ENCODE results near the gene APH1B.

APH1B gene

DNA sequence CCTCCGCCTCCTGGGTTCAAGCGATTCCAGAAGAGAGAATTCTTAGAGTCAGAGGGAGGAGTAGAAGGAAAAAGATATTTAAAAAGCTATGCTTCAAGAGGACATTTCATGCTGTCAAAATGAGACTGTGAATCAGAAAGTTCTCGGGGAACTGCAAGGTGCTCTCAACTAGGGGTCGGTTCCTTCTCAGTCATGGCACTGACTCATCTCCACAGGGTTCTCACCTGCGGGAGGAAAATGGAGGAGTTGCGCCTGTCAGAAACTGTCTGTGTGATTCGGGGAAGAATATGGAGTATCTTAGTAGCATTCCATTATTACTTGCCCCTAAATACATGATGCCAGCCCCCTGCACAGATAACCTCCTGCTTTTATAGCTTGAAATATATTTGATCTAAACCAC is 47.4 kb downstream of the APH1B start:
- Histone ChIP-seq H3K27me3 (replicated peaks; ENCODE audit: control insufficient read depth, insufficient read depth, low read length) (no peaks in the 10 kb centered on the region), H3K36me3 (ENCODE audit: control insufficient read depth, insufficient read depth, low read length) (no peaks in the 10 kb centered on the region), H3K4me3 (replicated peaks; ENCODE audit: low read depth, low read length) (no peak overlapping the region)
- TF ChIP-seq, protein P1, sequence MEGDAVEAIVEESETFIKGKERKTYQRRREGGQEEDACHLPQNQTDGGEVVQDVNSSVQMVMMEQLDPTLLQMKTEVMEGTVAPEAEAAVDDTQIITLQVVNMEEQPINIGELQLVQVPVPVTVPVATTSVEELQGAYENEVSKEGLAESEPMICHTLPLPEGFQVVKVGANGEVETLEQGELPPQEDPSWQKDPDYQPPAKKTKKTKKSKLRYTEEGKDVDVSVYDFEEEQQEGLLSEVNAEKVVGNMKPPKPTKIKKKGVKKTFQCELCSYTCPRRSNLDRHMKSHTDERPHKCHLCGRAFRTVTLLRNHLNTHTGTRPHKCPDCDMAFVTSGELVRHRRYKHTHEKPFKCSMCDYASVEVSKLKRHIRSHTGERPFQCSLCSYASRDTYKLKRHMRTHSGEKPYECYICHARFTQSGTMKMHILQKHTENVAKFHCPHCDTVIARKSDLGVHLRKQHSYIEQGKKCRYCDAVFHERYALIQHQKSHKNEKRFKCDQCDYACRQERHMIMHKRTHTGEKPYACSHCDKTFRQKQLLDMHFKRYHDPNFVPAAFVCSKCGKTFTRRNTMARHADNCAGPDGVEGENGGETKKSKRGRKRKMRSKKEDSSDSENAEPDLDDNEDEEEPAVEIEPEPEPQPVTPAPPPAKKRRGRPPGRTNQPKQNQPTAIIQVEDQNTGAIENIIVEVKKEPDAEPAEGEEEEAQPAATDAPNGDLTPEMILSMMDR (IDR thresholded peaks at IDR 0.05; ENCODE audit: insufficient read depth, low read length, poor library complexity, severe bottlenecking), result no peak
- no peak for DNase-seq (ENCODE audit: extremely low read depth, insufficient read length)

DNA sequence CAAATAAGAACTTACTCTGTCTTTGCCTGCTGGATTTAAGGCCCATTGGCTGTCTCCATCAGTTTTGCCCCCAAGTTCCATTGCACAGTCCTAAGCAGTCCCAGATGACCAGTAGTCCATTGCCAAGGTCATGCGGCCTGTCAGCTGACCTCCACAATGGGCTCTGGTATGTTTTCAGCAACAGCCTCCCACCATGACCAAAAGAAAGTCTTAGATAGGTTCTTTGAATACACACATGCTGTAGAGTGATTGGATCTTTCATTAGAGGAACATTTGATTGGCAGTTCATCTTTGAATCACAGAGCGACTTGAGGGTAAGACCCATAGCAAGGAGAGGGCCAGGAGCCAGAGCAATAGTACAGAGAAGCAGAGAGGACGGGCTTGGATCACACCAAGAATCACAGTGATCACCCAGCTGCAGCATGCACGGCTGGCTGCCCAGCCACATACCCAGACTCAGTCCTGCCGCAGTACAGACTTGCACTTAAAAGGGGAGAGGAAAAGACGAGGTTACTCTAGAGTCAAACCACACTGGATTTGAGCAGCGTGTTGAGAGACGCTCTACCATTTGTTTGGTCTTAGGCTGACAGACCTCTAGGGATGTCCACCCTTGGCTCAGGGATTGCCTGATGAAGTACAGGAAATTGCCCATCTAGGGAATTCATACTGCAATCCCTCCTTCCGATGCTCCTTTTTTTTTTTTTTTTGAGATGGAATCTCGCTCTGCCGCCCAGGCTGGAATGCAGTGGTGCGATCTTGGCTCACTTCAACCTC is 50.4 kb downstream of the APH1B start:
- Histone ChIP-seq H3K4me3 (replicated peaks; ENCODE audit: low read depth, low read length) (no peak overlapping the region), H3K36me3 (ENCODE audit: control insufficient read depth, insufficient read depth, low read length) (no peaks in the 10 kb centered on the region), H3K27me3 (replicated peaks; ENCODE audit: control insufficient read depth, insufficient read depth, low read length) (no peaks in the 10 kb centered on the region)
- DNase-seq (ENCODE audit: extremely low read depth, insufficient read length), result no peak
- TF ChIP-seq, protein P1 (IDR thresholded peaks at IDR 0.05; ENCODE audit: insufficient read depth, low read length, poor library complexity, severe bottlenecking), result no peak

DNA sequence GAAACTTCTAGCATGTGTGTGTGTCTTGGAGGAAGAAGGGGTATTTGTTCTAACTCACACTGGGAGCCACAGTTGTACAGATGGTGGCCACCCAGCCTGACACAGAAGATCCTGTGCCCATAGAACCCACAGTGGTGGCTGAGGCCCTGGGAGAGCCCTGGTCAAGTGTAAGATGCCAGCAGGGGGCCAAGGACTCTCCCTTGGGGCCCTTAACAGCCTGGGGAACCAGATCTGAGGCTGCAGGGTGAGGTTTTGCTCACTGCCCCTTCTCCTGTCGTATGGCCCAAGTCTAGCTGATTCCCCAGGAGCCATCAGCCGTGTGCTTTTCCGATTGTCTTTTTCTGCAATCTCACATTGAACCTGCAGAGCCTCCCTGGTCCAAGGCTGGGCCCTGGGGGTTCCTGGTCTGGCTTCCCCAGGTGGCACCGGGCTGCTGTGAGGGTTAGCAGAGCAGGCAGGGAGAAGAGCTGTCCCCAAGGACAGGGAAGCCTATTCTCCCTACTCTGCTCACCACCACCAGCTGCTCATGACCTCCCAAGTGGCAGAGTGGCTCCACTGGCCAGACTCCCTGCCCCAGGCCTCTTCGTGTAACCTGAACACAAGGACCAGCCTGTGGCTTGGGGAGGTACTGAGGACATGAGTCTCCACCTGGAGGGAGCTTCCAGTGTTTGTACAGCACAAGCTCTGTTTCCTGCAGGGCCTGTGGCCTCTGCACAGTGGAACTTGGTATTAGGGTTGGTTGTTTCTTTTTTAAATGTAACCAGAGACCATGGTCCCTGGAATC is 52.4 kb downstream of the APH1B start:
- no peak for DNase-seq (ENCODE audit: extremely low read depth, insufficient read length)
- Histone ChIP-seq H3K27me3 (replicated peaks; ENCODE audit: control insufficient read depth, insufficient read depth, low read length) (no peaks in the 10 kb centered on the region), H3K4me3 (replicated peaks; ENCODE audit: low read depth, low read length) (no peak overlapping the region), H3K36me3 (ENCODE audit: control insufficient read depth, insufficient read depth, low read length) (no peaks in the 10 kb centered on the region)
- TF ChIP-seq, protein P1 (IDR thresholded peaks at IDR 0.05; ENCODE audit: insufficient read depth, low read length, poor library complexity, severe bottlenecking), result no peak

DNA sequence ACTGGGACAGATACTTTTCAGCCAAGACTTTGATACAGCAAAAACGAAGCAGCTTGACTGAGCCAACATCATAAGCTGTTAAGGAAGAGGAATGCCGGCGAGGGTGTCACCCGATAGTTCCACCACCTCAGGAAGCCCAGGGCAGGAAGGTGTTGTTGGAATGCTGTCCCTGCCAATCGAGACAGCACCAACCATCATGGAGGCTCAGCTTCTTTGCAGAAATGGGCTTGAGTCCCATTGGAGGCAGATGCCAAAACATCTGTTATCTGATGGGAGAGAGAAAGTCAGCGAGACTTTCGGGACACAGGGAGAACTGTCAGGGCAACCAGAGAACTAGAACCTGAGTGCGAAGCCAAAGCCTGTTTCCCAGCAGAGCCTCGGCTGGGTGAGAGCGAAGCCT is 53.5 kb downstream of the APH1B start:
- TF ChIP-seq, protein P1 (IDR thresholded peaks at IDR 0.05; ENCODE audit: insufficient read depth, low read length, poor library complexity, severe bottlenecking), result no peak
- Histone ChIP-seq H3K4me3 (replicated peaks; ENCODE audit: low read depth, low read length) (no peak overlapping the region), H3K36me3 (ENCODE audit: control insufficient read depth, insufficient read depth, low read length) (no peaks in the 10 kb centered on the region), H3K27me3 (replicated peaks; ENCODE audit: control insufficient read depth, insufficient read depth, low read length) (no peaks in the 10 kb centered on the region)
- DNase-seq (ENCODE audit: extremely low read depth, insufficient read length), result no peak

DNA sequence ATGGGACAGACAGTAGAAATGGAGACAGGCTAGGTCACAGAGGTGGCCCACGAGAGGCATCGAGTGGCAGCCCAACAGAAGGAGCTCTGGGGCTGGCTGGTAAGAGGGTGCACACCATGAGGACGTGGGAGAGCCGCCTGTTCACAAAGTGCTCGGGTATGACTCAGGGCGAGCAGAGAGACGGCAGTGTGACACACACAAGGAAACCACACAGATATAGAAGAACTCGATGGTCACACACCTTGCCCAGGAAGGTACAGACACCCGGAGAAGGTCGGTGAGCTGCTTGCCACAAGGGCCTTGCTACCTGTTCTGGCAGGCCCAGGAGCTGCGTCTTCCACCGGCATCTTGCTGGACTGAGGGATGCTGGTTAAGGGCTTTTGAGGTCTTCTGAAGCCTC is 54.1 kb downstream of the APH1B start:
- no peak for DNase-seq (ENCODE audit: extremely low read depth, insufficient read length)
- H3K4me3 ChIP-seq (replicated peaks; ENCODE audit: low read depth, low read length), result no peak overlapping the region
- H3K27me3 ChIP-seq (replicated peaks; ENCODE audit: control insufficient read depth, insufficient read depth, low read length), result no peaks in the 10 kb centered on the region
- no peaks in the 10 kb centered on the region for H3K36me3 ChIP-seq (ENCODE audit: control insufficient read depth, insufficient read depth, low read length)
- TF ChIP-seq, protein P1 (IDR thresholded peaks at IDR 0.05; ENCODE audit: insufficient read depth, low read length, poor library complexity, severe bottlenecking), result no peak

Measured in GM06990 (cell line).